ENCODE measurements around the gene LSM6. TPM values are rescaled to one million over a fixed set of nuclear protein-coding genes. Genes with fewer than 3 reads are reported as not detected.

Gene LSM6
- total RNA-seq: 32.5 TPM

DNA sequence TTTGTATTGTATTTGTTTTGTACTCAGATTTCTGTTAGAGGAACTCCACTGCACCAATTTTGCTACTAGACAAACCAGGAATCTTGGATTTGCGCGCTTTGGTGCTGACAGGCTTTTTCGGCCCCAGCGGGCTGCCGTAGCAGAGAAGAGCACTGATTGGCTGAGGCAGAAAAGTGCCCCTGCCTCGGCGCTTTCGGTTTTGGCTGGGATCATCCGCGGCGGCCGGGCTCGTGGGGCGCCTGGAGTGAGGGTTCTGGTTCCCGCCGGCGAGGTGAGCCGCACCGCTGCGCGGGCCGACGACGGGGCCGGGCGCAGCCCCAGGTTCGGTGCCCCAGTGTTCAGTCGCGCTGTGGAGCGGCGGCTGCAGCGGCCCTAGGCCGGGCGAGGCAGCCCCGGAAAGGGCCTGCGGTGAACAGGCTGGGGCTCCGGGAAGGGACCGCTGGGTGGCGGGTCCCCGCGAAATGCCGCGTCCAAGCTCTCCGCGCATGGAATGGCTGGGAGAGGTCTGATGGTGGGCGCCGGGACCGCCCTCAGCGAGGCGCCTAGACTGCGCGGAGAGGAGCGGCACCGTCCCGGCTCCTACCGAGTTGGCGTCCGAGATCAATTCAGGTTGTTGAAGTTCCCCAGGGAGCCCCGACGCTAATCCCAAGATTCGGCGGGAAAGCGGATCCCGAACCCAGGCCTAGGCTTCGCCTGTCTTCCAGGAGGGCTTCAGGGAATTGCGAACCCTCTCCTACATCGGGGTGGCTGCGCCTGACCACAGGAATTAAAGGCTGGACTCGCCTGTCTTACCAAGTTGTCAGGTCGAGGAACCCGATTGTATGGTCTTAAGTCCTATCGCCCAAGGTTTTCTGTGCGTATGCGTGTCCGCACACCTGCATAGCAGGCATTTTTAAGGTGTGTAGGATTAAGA, at the start of gene LSM6:
TSS of gene LSM6 (plus strand) at position 178 of the 913 bp plus-strand sequence. CDS start 7,204 bp downstream, outside the sequence.
- peak; percentile 89 for DNase-seq (ENCODE audit: low spot score)

DNA sequence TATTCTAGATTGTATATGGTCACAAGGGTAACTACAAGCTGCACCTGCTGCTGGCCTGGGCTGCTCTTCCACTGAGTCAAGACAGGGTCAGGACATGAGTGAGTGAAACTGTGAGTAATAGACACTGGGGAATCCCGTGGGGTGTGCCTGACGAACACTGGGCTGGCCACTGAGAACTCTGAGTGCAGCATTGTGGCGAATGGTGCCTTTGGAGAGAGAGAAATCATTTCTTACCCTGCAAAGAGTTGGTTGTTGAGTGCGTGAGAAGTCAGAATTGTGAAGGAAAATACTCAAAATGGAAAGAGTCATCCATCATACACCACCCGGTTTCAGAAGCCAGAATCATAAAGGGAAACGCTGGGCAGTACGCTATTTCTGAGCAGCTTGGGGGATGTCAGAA, 43.1 kb upstream of the LSM6 start:
- DNase-seq (ENCODE audit: low spot score): no peak

GRCh38 chr4:146134761-146135445, 40.6 kb upstream of the LSM6 start:
- peak; percentile 85 for DNase-seq (ENCODE audit: low spot score)

- DNase-seq (ENCODE audit: low spot score): no peak
These were observed 39.6 kb upstream of the LSM6 start for GRCh38 chr4:146135941-146136340.

DNA sequence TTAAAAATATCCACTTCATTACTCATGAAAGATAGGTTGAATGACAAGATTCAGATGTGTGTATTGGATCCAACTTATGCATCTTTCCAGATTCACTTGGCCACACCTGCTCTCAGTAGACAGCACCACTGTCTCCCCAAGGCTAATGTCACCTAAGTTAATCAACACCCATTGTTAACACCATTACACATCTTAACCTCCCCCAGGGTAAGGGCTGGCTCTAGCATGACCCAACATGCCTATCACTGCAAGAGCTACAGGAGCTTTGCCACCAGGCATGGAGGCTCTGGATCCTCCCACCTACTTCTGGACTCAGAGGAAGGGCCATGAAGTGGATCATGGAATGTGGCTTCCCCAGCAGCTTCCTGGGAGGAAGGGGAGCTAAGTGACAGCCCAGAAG, 32.8 kb upstream of the LSM6 start:
- no peak for DNase-seq (ENCODE audit: low spot score)

GRCh38 chr4:146143888-146144287, 31.6 kb upstream of the LSM6 start:
- DNase-seq (ENCODE audit: low spot score): no peak

GRCh38 chr4:146146918-146147317, 28.6 kb upstream of the LSM6 start:
- no peak for DNase-seq (ENCODE audit: low spot score)

DNA sequence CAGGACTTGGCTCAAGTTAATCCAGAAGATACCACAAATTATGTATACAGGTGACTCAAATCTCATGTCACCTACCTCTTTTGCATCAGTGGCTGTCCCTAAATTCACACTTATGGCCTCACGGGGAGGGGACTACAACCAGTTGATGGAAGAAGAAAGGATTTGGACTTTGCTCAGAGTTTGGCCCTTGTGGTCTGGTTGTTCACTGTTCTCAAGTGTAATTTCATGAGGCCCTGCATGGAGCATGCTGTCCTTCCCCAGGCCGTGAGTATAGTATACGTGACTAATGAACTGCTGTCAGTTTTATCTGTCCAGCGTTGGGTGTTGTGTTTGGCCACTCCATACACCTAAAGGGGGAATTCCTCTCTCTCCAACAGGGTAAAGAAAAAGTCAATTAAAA, 27.5 kb upstream of the LSM6 start:
- no peak for DNase-seq (ENCODE audit: low spot score)

DNA sequence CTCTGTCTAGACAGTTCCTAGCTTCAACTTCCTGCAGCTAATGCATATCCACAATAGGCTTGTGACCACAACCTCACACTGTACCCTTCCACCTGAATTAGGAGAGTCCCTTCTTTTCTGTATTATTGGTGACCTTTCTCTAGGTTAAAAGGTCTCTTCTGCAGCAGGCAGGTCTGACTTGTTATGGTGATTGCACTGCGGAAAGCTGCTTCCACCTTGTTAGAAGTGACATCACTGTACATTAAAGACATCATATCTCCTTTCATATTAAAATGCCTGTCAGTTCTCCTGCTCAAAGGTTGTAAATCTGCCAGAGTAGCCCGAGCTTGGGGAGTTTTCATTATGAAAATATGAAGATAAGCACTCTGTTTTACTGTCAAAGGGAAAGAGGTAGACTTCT, 21.5 kb upstream of the LSM6 start:
- no peak for DNase-seq (ENCODE audit: low spot score)

DNA sequence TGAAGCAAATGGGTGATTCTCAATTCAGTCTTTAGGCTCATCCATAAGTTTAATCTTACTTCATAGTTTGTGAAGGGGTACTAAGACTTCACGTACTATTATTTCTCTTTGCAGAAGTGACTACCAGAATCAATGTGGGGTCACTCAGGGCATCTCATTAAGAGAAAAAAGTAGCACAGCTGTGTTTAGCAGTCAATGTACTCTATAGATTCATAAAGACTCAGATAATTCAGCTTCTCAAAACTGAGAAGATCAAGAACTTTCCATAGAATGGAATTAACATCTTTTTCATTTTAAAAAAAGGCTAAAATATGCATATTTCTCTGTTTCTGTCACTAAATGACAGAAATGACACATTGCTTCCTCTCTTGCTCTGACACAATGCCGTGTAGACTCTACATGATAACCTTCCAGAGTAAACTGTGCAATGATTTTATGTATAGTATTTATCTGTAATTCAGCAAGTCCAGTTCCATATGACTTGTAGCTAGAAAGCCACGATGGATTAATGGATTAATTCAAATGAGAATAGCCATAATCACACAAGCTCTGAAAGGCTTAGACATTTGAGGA, 20.3 kb upstream of the LSM6 start:
- no peak for DNase-seq (ENCODE audit: low spot score)

- DNase-seq (ENCODE audit: low spot score): no peak
These were observed 17.3 kb upstream of the LSM6 start for GRCh38 chr4:146158036-146158745.

DNA sequence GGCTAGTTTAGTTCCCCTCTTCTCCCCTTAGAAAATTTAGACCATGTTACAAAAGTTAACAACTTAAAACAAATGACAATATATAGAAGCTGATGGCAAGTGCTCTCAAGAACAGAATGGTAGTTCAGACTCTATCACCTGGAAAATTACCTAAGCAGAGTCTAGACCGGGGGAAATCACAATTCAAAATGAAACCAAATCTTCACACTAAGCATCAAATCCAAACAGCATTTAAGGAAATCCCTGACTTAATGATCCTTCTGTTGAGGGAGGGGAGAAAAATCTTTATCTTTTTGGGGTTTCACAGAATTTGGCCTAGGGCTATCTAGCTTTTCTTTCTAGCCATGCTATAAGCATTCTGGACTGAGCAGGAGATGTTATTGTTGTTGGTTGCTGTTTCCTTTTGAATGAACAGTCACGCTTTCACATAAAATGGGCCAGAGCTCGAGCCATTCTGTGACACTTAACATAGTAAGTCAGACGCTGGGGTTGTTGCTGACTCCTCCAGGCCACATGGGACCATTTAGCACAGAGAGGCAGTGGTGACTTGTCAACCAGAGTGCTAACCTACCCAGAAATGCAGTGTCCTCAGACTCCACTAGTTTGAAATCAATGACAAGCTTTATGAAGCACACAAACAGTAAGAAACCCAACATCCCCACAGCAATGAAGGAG, 16.0 kb upstream of the LSM6 start:
- DNase-seq (ENCODE audit: low spot score): no peak

GRCh38 chr4:146161243-146161642, 14.3 kb upstream of the LSM6 start:
- DNase-seq (ENCODE audit: low spot score): no peak

DNA sequence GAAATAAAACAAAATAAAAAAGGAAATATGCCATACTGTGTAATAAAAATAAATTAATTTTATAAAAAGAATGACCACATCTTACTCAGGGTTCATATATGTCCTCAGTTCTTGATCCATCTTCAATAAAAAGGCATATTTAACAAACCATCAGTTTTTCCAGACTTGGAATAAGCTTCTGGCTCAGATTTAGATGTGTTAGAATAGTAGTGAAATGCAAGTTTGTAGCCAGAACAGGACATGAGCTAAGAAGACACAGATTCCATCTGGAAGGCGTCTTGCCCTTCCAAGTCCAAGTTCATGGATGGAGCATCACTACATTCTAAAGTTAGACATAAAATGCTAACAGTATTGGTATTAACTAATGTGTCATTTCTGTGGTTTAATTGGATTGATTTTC, 10.3 kb upstream of the LSM6 start:
- no peak for DNase-seq (ENCODE audit: low spot score)

GRCh38 chr4:146165840-146166239, 9.7 kb upstream of the LSM6 start:
- no peak for DNase-seq (ENCODE audit: low spot score)

DNA sequence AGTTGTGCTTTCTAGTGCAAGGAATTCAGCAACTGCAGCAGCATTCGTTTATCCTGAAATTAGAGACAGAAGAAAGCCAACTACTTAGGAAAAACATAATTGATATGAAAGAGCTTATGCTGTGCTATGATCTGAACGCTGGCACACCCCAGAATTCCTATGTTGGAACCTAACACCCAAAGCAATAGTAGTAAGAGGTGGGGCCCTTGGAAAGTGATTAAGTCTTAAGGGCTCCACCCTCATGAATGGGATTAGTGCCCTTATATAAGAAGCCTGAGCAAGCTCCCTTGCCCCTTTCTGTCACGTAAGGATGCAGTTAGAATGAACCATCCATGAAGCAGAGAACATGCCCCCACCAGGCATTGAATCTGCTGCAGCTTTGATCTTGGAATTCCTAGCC, 5.4 kb upstream of the LSM6 start:
- DNase-seq (ENCODE audit: low spot score): no peak

GRCh38 chr4:146176891-146177290, 1.4 kb downstream of the LSM6 start:
- no peak for DNase-seq (ENCODE audit: low spot score)

GRCh38 chr4:146178126-146178525, 2.6 kb downstream of the LSM6 start:
- DNase-seq (ENCODE audit: low spot score): no peak

- no peak for DNase-seq (ENCODE audit: low spot score)
These were observed 4.4 kb downstream of the LSM6 start for GRCh38 chr4:146179784-146180370.

- no peak for DNase-seq (ENCODE audit: low spot score)
These were observed 6.9 kb downstream of the LSM6 start for GRCh38 chr4:146182443-146182842.

- DNase-seq (ENCODE audit: low spot score): no peak
These were observed 7.7 kb downstream of the LSM6 start for GRCh38 chr4:146183209-146183608.
